ENCODE measurements around the gene FGF12.
A peak's percentile ranks its signal among the peaks of the same experiment; 100 is the strongest.
"Not testable (repeated sequence)": the region's sequence is repeated elsewhere in the genome, so short reads cannot be mapped to it uniquely, and the experiment has no call there.

The FGF12 gene

DNA sequence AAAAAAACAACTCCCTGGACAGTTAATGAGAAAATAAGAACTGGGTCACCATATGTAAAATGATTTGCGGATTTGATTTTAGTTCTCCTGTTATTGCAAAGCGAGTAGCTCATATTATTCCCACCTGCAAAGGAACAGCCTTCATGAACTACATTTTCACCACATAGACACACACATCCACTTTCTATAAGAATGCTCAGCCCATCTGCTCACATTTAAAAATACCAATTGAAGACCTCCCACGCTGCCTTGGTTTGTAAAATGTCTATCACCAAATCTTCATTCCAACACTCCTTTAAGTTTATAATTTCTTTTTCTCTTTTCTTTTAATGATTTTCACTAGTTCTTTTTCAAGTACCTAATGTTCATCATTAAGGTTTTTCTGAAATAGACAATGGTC lies 148.6 kb downstream of the FGF12 start:
- DNase-seq (ENCODE audit: low read depth): no peak

DNA sequence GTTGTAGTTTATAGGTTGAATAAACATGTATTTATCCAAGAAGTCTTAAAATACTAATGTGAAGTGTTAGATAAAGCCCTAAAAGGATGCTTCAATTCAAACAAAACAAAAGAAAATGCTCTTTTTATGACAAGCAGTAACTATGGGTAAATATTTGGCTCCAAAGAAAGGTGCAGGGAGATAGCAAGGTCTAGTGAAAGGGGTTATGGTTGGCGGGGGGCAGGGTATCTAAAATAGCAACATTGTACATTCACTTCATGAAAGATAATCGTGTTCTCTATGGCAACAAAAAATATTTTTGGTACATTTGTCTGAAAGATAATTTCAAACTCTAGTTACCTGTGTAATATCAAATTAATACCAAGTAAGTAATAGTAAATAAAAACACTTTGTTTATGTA lies 149.5 kb downstream of the FGF12 start:
- no peak for DNase-seq (ENCODE audit: low read depth)

DNA sequence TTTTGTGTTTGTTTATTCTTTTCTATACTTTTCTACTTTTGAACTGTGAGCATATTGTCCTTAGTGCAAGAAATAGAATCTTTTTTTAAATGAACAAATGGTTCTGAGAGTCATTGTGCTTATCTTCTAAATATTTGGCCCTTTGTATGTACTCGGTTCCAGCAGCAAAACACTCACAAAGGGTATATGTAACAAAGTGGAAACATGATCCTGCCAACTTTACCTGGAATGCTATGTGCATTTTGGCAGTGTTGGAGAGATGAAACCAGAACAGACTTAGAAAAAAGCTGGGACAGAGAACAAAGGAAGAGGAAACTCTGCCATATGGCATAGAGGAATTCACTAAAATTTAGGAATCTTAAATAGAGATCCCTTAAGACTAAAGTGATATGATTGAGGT lies 150.1 kb downstream of the FGF12 start:
- no peak for DNase-seq (ENCODE audit: low read depth)

DNA sequence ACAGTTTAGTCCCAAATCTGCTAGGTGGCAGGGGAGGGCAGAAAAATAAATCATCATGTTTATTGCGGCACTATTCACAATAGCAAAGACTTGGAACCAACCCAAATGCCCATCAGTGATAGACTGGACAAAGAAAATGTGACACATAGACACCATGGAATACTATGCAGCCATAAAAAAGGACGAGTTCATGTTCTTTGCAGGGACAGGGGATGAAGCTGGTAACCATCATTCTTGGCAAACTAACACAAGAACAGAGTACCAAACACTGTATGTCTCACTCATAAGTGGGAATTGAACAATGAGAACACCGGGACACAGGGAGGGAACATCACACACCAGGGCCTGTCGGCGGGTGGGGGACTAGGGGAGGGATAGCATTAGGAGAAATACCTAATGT lies 150.6 kb downstream of the FGF12 start:
- not testable (repeated sequence) for DNase-seq (ENCODE audit: low read depth)

DNA sequence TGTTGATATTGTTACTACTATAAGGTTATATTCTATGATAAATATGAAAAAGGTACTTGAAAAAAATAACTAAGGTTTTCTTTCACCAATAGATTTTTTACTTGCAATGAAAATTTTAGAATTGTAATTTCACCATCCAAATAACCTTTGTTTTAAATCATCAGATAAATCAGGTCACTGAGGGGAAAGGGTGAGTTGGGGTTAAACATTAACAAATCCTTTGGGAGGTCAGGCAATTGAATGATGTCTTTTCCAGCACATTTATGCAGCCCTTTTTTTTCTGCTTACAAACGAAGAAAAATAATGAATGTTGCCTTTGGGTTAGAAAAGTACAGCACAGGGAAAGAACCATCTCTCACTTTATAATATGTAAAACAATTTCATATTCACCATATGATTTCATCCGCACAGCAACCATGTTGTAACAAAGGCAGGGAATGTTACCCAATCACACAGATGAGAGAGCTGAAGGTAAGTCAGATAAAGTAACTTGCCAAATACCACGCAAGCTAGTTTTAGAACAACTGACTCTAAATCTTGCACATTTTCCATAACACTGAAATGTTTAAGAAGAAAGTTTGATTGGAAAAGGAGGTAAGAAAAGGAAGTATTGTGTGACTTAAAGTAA lies 151.3 kb downstream of the FGF12 start:
- DNase-seq (ENCODE audit: low read depth): no peak

DNA sequence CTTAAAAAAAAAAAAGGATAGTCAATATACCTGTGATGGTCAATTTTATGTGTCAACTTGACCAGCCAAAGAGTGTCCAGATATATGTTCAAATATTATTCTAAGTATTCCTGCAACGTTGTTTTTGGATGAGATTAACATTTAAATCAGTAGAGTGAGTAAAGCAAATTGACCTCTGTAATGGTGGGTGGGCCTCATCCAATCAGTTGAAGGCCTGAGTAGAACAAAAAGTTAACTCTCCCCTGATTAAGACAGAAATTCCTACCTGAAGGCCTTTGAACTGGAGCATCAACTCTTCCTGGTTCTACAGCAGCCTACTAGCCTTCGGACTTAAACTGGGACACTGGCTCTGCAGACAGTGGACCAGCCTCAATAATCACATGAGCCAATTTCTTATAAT lies 154.1 kb downstream of the FGF12 start:
- no peak for DNase-seq (ENCODE audit: low read depth)

DNA sequence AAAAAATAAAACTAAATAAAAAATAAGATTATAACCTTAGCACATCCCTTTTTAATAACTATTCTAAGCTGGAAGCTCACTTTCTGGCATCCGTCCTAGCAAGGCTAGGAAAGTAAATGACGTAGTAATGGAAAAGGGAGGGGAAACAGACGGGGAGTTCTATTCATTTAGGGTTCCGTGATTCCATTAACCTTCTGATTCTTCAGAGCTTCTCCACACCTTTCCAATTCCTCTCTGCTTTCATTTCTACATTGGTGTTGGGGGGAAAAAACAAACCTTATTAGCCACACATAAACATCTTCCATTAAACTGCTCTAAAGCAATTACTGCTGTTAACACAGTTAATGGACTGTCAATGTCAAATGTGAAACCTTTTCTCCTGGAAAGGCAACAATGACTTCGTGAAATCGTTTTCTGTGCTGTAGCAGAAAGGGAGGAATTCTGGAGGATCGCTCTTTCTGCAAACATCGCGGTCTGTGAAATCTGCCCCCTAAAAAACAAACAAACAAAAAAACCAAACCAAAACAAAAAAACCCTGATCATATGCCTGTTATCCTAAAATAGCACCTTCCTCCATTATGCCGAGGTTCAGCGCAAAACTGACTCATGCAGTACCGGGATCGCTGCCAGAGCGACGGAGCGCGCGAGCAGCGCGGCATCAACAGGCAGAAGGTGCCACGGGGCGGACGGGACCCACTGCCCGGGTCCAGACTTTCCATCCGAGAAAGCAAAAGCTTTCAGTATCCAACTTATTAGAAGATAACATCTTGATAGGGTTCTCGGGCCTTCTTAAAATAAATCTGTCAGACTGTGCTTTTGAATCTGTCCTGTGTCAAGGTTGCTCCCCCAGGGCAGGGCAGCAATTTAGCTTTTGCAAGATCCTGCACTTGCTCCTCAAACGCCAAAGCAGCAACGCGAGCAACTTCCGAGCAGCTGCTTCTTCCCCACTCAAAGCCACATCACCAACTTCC lies 156.2 kb downstream of the FGF12 start:
- DNase-seq (ENCODE audit: low read depth): peak; percentile 14

DNA sequence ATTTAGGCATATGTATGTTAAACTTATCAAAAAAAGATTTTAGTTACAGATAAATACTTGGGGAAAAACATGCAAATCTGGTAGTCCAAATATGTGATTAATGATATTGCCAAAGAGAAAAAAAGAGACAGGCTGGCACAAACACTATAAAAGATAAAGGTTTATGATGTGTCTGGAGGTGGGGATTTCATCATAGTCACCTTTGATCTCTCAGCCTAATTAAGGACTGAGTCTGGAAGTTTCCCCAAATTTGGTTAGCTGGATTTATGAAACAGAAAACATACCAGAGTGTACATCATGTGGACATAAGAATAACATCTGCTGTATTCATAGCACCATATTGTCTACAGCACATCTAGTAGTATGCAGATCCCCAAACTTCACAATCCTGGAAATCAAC lies 157.0 kb downstream of the FGF12 start:
- DNase-seq (ENCODE audit: low read depth): no peak

DNA sequence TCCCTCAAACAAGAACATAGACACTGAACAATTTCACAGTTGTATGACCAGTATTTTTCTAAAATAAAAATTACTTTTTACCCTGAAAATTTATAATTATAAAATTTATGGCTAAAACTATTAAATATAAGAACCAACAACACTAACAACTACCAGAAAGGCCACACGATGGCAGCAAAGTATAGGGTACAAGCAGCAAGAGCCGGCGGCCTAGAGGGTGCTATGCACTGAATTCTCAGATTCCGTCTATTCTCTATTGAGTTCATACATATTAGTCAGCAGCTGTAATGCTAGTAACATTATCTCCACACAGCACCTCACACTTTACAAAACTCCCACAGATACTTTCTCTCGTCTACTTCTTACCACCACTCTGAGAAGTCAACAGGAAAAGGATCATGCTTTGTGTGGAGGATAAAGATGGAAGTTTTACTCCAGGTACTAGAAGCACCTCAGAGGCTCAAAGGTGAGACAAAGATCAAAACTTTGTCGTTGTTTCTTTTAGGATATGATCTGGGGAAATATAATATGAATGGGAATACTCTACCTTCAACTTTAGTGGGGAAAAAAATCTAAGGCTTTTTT lies 160.5 kb downstream of the FGF12 start:
- DNase-seq (ENCODE audit: low read depth): peak; percentile 84

DNA sequence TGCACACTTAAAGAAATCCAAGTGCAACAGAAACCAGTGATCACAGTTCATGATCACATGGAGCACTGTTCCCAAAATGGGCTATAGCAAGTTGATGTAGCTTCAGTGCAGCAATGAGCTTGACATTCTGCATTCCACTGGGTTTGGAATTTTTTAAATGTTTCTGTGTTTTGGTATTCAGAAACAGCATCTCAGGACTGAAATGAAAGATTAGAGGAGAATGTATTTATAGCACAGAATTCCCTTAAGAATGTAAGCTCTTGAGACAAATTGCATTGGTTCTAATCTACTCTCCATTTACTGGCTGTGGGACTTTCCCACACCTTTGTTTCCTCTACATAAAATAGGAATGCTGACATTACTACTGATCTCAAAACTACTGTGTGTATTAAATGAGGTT lies 162.7 kb downstream of the FGF12 start:
- no peak for DNase-seq (ENCODE audit: low read depth)

DNA sequence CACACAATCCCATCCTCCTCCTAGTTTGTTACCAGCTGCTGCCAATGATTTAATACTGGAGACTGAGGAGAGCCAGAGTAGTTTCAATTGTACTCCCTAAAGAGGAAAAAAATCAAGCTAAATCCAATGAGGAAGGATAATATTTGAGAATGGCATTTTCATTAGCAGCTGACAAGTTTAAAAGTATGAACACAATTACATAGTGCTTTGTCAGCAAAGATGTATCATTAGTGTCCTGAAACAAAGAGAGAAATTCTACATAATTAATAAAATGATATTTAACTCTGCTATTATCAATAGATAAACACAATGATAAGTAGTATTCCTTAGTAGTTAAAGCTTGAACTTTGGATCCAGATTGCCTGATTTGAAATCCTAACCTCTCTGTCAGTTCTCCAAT lies 163.9 kb downstream of the FGF12 start:
- no peak for DNase-seq (ENCODE audit: low read depth)

DNA sequence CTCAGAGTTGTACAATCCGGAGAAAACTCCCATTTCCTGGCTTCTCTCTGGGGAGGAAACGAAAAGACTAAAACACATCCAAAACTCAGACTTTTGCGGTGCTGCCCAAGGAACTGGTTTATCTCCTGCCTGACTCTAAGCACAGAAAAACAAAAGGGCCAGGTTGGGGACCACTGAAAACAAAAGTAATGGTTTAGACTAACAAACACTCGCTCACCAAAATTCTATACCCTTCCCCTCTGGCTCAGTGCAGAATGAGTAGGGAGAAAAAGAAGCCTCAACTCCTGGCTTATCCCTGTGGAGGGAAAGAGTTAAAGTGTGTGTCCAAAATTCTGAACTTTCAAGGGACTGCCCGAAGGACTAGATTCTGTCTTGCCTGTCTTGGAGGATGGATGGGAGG lies 173.6 kb downstream of the FGF12 start:
- no peak for DNase-seq (ENCODE audit: low read depth)

DNA sequence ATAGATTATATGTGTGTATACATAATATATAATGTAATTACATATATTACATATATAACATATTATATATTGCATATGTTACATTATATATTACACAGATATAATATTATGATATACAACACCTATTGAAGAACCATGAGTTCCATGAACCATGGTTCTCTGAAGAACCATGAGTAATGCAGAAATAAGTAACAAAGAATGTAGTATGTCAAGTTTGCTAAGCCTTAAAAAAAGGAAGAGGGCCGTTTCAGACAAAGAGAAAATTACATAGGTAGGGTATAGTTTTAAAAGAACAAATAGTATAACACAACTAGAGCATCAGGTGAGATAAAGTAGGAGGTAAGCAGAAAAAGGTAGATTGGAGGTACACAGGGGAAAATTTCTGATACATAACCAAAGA lies 177.0 kb downstream of the FGF12 start:
- no peak for DNase-seq (ENCODE audit: low read depth)

DNA sequence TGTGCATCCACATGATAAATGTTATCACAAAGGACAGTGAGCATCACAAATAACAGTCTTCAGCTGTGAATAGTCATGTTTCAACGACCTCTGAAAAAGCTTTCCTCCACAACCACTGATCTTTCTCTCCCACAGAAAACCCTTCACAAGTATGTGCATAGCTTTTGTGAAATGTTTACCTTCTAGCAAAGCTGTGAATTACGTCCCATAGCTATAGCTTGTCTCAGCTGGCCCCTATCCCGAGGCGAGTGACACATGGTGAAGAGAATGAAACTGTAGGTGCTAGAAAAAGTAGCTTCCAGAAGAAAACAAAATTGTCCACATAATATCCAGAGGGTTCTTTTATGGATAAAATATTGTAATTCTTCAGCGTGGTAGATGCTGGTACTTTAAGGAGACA lies 182.0 kb downstream of the FGF12 start:
- no peak for DNase-seq (ENCODE audit: low read depth)

DNA sequence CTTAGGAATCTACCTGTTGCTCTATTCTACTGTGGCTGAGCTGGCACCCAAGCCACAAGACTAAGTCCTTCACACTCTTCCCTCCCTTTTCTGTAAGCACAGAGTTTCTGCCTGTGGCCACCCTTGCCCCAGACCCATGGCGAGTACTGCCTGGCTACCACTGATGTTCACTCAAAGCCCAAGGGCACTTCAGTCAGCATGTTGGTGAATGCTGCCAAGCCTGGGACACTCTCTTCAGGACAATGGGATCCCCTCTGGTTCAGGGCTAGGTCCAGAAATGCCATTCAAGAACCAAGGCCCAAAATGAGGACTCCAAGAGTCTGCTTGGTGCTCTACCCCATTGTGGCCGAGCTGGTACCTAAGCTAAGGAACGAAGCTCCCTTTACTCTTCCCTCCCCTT lies 184.2 kb downstream of the FGF12 start:
- DNase-seq (ENCODE audit: low read depth): no peak

DNA sequence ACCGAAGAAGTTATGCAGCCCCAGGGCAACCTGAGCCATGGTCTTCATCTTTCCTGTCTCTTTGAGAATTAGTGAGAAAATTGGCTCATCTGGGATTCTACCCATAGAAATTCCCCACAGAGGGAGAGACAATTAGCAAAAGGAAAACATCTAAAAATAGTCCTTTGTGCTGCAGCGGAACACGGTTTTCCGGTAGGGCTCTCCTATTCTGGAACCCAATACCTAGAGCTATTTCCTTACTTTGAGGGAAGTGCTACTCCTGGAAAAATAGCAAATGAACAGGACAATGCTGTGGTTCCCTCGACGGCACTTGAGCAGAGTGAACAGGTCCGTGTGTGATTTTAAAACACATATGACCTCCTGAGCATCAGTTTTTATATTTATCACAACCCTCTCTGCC lies 210.5 kb downstream of the FGF12 start:
- DNase-seq (ENCODE audit: low read depth): no peak

DNA sequence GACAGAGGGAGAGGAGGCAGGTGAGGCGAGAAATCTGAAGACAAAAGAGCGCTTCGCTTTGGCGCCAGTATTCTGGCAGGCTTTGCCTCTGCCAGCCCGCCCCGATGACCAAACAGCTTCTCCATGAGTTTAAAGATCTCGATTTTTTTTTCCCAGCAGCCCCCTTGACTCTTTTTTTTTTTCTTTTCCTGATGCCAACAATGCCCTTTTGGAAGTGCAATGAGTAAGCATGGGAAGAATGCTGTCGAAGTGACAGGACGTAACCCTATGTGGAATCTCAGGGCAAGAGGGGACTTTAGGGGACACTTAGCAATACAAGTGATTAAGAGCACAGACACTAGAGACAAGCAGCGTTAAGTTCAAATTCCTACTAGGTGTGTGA lies 211.7 kb downstream of the FGF12 start:
- DNase-seq (ENCODE audit: low read depth): no peak

DNA sequence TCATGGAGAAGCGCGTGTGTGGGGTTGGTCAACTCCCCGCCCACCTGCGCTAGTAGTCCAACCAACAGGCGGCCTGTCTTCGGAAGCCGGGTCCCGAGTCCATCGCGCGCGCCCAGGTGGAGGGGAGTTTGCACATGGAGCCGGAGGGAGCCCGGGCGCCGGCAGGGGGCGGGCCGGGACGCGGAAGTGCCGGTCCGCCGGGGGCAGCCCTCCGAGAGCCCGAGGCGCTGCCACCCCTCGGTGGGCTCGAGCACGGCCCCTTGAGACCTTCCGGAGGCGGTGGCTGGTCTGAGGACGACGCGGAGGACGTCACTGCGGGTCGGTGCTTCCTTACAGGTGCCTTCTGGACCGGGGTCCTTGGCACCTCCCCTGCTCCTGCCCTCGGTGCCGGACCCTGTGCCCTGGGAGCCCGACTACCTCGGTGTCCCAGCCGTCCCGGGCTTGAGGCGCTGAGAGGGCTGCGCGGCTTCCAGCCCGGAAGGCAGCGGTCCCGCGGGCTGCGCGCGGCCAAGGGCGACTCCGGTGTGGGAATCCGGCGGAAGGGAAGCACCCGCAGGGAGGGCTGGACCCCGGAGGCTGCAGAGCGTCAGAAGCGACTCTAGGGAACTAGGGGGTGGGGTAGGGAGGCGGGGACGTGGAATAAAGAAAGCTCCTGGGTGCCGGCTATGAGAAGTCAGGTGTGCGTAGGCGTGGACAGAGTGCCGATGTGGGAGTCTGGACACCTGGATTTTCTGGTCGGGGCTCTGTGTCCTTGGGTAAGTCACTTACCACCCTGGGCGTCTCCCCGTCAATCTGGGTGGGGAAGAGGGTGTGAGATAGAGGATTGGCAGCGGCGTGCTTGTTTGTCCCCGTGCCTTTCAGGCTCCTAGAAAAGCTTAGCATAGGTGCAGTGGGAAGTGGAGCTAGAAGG lies 212.3 kb downstream of the FGF12 start:
- no peak for DNase-seq (ENCODE audit: low read depth)

DNA sequence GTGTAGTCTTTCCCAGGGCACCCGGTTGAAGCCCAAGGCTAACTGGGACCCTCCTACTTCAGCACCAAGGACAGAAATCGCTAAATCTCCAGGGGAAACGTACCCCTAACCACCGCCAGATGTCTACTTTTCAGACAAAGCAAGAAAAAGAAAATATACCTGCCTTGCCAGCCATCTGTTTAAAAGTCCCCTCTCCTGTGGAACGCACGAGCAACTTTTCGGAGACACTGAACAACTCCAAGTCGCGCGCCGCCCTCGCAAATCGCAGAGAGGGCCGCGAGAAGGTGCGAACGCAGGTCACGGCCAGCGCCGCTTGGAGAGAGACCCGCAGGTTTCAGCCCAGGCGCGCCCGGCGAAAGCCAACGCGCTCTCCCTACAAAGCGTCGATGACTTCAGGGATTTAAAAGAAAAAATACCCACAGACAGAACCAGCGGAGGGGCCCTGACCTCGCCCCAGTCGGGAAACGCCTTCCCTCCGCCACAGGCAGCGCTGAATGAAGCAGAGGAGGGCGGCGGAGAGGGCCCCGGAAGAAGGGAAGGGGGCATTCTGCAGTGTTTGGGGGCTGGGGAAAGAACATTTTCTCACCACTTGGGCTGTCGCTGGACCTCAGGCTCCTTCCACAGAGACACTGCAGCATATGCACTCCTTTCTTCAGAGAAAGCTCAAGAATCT lies 213.1 kb downstream of the FGF12 start:
- peak; percentile 12 for DNase-seq (ENCODE audit: low read depth)

DNA sequence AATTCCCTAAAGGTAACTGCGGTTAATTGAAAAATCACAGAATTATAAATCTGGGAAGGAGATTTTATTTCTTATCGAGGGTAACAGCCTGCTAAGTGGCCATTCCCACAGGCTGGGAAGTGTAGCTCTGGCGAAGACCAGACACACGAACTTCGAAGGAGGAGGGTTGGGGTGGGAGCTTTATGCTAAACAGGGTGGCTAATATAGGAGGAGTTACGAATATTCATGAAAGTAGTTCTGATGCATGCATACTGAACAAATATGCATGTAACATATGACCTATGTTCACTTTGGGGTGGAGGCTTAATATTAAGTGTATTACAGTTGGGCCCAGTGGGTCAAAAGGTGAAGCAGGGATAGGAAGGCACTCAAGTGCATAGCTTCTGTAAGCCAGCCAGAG lies 221.6 kb downstream of the FGF12 start:
- no peak for DNase-seq (ENCODE audit: low read depth)

DNA sequence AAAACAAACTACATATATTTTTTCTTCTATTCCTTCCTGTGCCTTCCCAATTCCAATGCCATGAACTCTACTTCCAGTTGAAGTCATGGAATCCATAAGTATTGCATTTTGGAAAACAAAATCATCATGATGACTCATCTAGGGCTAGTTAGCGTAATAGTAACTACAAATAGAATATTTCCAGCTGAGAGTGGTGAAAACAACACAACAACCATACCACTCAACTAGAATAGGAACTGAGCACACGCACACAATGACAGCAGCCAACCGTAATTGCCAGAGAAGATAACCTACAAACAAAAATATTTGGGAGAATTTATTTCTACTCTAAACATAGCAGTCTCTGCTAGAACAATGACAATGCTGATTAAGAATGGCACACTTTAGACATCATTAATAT lies 225.9 kb downstream of the FGF12 start:
- DNase-seq (ENCODE audit: low read depth): no peak
